K562 (cell line): ENCODE measurements around the gene APEX2. TPM values are rescaled to one million over a fixed set of nuclear protein-coding genes. Genes with fewer than 3 reads are reported as not detected.

ENCODE experiments used
- polyA plus RNA-seq, 8 experiments: library from polyadenylated mRNA; depleted of rRNA in 4 of 8; stranded (reverse) in 5 of 8; unstranded in 3 of 8; fragments of >200 nt; fragmentation: Nextera tagmentation in 2 of 8; fragmentation: Illumina TruSeq in 1 of 8; extraction: Ambion mirVana in 2 of 8; extraction: Trizol in 1 of 8; gene quantifications; 2 replicates each; pipeline versions ENCODE4 v1.2.1 to v1.2.3, GENCODE V29; 2011 to 2014; ENCODE audit warnings: inconsistent platforms in 1 of 8, missing spikeins in 1 of 8
- total RNA-seq, 7 experiments: library from RNA; depleted of rRNA in 6 of 7; stranded (reverse); fragments of >200 nt in 6 of 7; fragmentation: Illumina TruSeq in 2 of 7; extraction: Trizol in 2 of 7; gene quantifications; 2 replicates each; pipeline versions ENCODE4 v1.2.1 to v1.2.3, GENCODE V29; 2011 to 2021; ENCODE audit warnings: low replicate concordance in 1 of 7
- TF ChIP-seq, protein P1 (sequence below), 2 experiments: fragments of 450-650 bp in 1 of 2; sonication (generic) in 1 of 2; formaldehyde crosslinking in 1 of 2; IDR thresholded peaks; 2 replicates each; pipeline versions ENCODE4 v1.7.1 to v1.9.0; 2016 to 2022; ENCODE audit warnings: inconsistent platforms in 1 of 2, mild to moderate bottlenecking in 1 of 2, missing genetic modification reagents in 1 of 2
- TF ChIP-seq, protein P2 (sequence below): fragments of 450-650 bp; IDR thresholded peaks from 2 replicates; pipeline ENCODE4 v1.7.0; 2016; ENCODE audit warnings: borderline replicate concordance
- TF ChIP-seq, protein P3 (sequence below), 2 experiments: fragments of 450-650 bp in 1 of 2; sonication (generic) in 1 of 2; formaldehyde crosslinking in 1 of 2; IDR thresholded peaks in 1 of 2; conservative IDR thresholded peaks in 1 of 2; 2 replicates each; pipeline versions ENCODE4 v1.6.1 to v1.8.1; 2016 to 2023; ENCODE audit warnings: mild to moderate bottlenecking in 2 of 2, moderate library complexity in 2 of 2, inconsistent platforms in 1 of 2, missing genetic modification reagents in 1 of 2

APEX2 gene
- total and polyA plus RNA-seq, 9 of the 15 experiments (the other 6 are each of a cell fraction or from before 2014, with no cell fraction given), result 9.4 to 34.2 (median 25.9) TPM

DNA sequence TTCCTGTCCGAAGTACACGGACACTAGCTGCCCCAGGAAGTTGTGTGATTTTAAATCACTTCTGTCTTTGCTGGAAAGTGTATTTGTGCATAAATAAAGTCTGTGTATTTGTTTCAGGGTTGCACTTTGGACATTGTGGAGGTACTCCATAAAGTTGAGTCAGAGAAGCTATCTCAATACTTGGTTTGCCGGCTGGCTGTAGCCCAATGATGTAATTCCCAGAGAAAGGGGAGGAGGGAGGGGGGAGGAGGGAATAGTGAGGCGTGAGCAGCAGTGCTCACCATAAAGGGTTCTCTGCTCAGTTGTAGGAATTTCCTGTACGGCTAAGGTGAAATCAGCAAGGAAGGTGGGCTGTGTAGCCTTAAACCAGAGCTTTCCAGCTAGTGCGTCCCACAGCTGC lies 7.5 kb downstream of the APEX2 start (continued):
- TF ChIP-seq, protein P1, sequence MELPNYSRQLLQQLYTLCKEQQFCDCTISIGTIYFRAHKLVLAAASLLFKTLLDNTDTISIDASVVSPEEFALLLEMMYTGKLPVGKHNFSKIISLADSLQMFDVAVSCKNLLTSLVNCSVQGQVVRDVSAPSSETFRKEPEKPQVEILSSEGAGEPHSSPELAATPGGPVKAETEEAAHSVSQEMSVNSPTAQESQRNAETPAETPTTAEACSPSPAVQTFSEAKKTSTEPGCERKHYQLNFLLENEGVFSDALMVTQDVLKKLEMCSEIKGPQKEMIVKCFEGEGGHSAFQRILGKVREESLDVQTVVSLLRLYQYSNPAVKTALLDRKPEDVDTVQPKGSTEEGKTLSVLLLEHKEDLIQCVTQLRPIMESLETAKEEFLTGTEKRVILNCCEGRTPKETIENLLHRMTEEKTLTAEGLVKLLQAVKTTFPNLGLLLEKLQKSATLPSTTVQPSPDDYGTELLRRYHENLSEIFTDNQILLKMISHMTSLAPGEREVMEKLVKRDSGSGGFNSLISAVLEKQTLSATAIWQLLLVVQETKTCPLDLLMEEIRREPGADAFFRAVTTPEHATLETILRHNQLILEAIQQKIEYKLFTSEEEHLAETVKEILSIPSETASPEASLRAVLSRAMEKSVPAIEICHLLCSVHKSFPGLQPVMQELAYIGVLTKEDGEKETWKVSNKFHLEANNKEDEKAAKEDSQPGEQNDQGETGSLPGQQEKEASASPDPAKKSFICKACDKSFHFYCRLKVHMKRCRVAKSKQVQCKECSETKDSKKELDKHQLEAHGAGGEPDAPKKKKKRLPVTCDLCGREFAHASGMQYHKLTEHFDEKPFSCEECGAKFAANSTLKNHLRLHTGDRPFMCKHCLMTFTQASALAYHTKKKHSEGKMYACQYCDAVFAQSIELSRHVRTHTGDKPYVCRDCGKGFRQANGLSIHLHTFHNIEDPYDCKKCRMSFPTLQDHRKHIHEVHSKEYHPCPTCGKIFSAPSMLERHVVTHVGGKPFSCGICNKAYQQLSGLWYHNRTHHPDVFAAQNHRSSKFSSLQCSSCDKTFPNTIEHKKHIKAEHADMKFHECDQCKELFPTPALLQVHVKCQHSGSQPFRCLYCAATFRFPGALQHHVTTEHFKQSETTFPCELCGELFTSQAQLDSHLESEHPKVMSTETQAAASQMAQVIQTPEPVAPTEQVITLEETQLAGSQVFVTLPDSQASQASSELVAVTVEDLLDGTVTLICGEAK (IDR thresholded peaks at IDR 0.05), result peak; percentile 74
- TF ChIP-seq, protein P1 (CRISPR knock-in tag; IDR thresholded peaks at IDR 0.05), result no peak
- TF ChIP-seq, protein P2, sequence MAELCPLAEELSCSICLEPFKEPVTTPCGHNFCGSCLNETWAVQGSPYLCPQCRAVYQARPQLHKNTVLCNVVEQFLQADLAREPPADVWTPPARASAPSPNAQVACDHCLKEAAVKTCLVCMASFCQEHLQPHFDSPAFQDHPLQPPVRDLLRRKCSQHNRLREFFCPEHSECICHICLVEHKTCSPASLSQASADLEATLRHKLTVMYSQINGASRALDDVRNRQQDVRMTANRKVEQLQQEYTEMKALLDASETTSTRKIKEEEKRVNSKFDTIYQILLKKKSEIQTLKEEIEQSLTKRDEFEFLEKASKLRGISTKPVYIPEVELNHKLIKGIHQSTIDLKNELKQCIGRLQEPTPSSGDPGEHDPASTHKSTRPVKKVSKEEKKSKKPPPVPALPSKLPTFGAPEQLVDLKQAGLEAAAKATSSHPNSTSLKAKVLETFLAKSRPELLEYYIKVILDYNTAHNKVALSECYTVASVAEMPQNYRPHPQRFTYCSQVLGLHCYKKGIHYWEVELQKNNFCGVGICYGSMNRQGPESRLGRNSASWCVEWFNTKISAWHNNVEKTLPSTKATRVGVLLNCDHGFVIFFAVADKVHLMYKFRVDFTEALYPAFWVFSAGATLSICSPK, result no peak
- TF ChIP-seq, protein P3, sequence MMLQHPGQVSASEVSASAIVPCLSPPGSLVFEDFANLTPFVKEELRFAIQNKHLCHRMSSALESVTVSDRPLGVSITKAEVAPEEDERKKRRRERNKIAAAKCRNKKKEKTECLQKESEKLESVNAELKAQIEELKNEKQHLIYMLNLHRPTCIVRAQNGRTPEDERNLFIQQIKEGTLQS (IDR thresholded peaks at IDR 0.05), result peak; percentile 32; the same call in 1 of the 2 replicates
- TF ChIP-seq, protein P3 (CRISPR knock-in tag; conservative IDR thresholded peaks at IDR 0.05), result no peak
- TF ChIP-seq, all 486 proteins: peak for 4
